IMR-90 (cell line): ENCODE results near the gene SIK3. TPM values are rescaled to one million over a fixed set of nuclear protein-coding genes. Genes with fewer than 3 reads are reported as not detected.
A peak's percentile ranks its signal among the peaks of the same experiment; 100 is the strongest.

Experiments
- ATAC-seq: fragments of 200-7000 bp; cut with Tn5 transposase; 2 replicates; pipeline ENCODE4 v1.9.1; 2020; ENCODE audit warnings: low read depth, mild to moderate bottlenecking, moderate library complexity
- BruUV-seq: library from RNA; stranded (reverse); fragments of 400-500 nt; replicated peaks from 2 replicates; lab custom pipeline; 2021; lab: Mats Ljungman, UMichigan
- CTCF ChIA-PET: fragments of 300-600 bp; formaldehyde crosslinking; extraction: SDS; loops from one replicate; lab custom pipeline; 2021; ENCODE audit warnings: antibody characterized with exemption; lab: Yijun Ruan, JAX
- POLR2A ChIA-PET: fragments of 300-600 bp; sonication (Branson Sonifier 250); formaldehyde crosslinking; loops from one replicate; lab custom pipeline; 2022; ENCODE audit warnings: antibody characterized with exemption; ENCODE audit not compliant: unreplicated experiment; lab: Charles Lee
- DNase-seq: peaks from one replicate; pipeline ENCODE4 v3.0.0; 2013
- H2AFZ ChIP-seq: replicated peaks from 2 replicates; pipeline ENCODE3; 2013; ENCODE audit warnings: low read length, mild to moderate bottlenecking; ENCODE audit not compliant: poor library complexity
- H2AK5ac ChIP-seq: 2 replicates; pipeline ENCODE4 v1.6.1; 2013; ENCODE audit warnings: low read depth, low read length, inconsistent platforms
- H2AK9ac ChIP-seq: replicated peaks from 2 replicates; pipeline ENCODE3; 2013; ENCODE audit warnings: mild to moderate bottlenecking, low read depth, low read length, moderate library complexity; ENCODE audit not compliant: poor library complexity
- H2BK120ac ChIP-seq: 2 replicates; pipeline ENCODE4 v1.6.1; 2013; ENCODE audit warnings: low read depth, low read length, inconsistent platforms
- H2BK15ac ChIP-seq: 3 replicates; pipeline ENCODE4 v1.6.1; 2013; ENCODE audit warnings: low read depth, low read length, inconsistent platforms
- H2BK20ac ChIP-seq: 2 replicates; pipeline ENCODE4 v1.6.1; 2013; ENCODE audit warnings: low read depth, mild to moderate bottlenecking, inconsistent platforms, low read length, moderate library complexity
- H2BK5ac ChIP-seq: 2 replicates; pipeline ENCODE4 v1.6.1; 2013; ENCODE audit warnings: mild to moderate bottlenecking, low read depth, low read length, inconsistent platforms; ENCODE audit not compliant: poor library complexity, severe bottlenecking
- H3K14ac ChIP-seq: replicated peaks from 2 replicates; pipeline ENCODE4 v1.6.1; 2013; ENCODE audit warnings: low read depth, low read length, inconsistent platforms
- H3K18ac ChIP-seq: 2 replicates; pipeline ENCODE4 v1.6.1; 2013; ENCODE audit warnings: low read depth, low read length, control low read depth
- H3K23ac ChIP-seq: 2 replicates; pipeline ENCODE4 v1.6.1; 2013; ENCODE audit warnings: low read depth, low read length, inconsistent platforms
- H3K27ac ChIP-seq: 2 replicates; pipeline ENCODE4 v1.5.1; 2013; ENCODE audit warnings: mild to moderate bottlenecking, control low read depth, low read length; ENCODE audit not compliant: insufficient read depth
- H3K27me3 ChIP-seq: 2 replicates; pipeline ENCODE4 v1.6.1; 2013; ENCODE audit warnings: low read length; ENCODE audit not compliant: control insufficient read depth, insufficient read depth
- H3K36me3 ChIP-seq: 2 replicates; pipeline ENCODE4 v1.6.1; 2013; ENCODE audit warnings: low read length, mixed read lengths; ENCODE audit not compliant: control insufficient read depth, insufficient read depth
- H3K4ac ChIP-seq: 2 replicates; pipeline ENCODE4 v1.6.1; 2013; ENCODE audit warnings: low read depth, low read length, inconsistent platforms
- H3K4me1 ChIP-seq: 2 replicates; pipeline ENCODE4 v1.6.1; 2013; ENCODE audit warnings: low read length, mixed read lengths; ENCODE audit not compliant: control insufficient read depth, insufficient read depth
- H3K4me2 ChIP-seq: 2 replicates; pipeline ENCODE4 v1.6.1; 2013; ENCODE audit warnings: low read depth, mild to moderate bottlenecking, control low read depth, low read length, moderate library complexity
- H3K4me3 ChIP-seq: 2 replicates; pipeline ENCODE4 v1.5.1; 2013; ENCODE audit warnings: low read depth, mild to moderate bottlenecking, control low read depth, low read length, moderate library complexity; ENCODE audit not compliant: insufficient read depth
- H3K56ac ChIP-seq: 2 replicates; pipeline ENCODE4 v1.6.1; 2013; ENCODE audit warnings: low read length, inconsistent platforms; ENCODE audit not compliant: insufficient read depth; ENCODE audit errors: extremely low read depth
- H3K79me1 ChIP-seq, 2 experiments: 2 replicates each; pipeline ENCODE4 v1.6.1; 2013; ENCODE audit warnings: low read length in 2 of 2, inconsistent platforms in 1 of 2, low read depth in 1 of 2
- H3K9ac ChIP-seq: 2 replicates; pipeline ENCODE4 v1.6.1; 2013; ENCODE audit warnings: low read depth, low read length, control low read depth
- H3K9me1 ChIP-seq: 2 replicates; pipeline ENCODE4 v1.6.1; 2013; ENCODE audit warnings: low read length, inconsistent platforms; ENCODE audit not compliant: insufficient read depth
- H3K9me3 ChIP-seq: 2 replicates; pipeline ENCODE4 v1.6.1; 2013; ENCODE audit warnings: low read length; ENCODE audit not compliant: control insufficient read depth, insufficient read depth
- H4K20me1 ChIP-seq: 2 replicates; pipeline ENCODE4 v1.6.1; 2013; ENCODE audit warnings: low read length, inconsistent platforms; ENCODE audit not compliant: insufficient read depth
- H4K5ac ChIP-seq: 2 replicates; pipeline ENCODE4 v1.6.1; 2013; ENCODE audit warnings: mild to moderate bottlenecking, low read depth, low read length, control low read depth
- H4K8ac ChIP-seq, 2 experiments: 2 replicates each; pipeline ENCODE4 v1.6.1; 2013; ENCODE audit warnings: low read depth in 2 of 2, low read length in 2 of 2, control low read depth in 1 of 2, inconsistent platforms in 1 of 2
- H4K91ac ChIP-seq: 2 replicates; pipeline ENCODE4 v1.6.1; 2013; ENCODE audit warnings: low read depth, low read length, inconsistent platforms; ENCODE audit not compliant: insufficient read depth
- CEBPB ChIP-seq: IDR thresholded peaks from 2 replicates; pipeline ENCODE4 v1.6.1; 2012; ENCODE audit warnings: low read depth, low read length, improper control_type of control experiment
- MAZ ChIP-seq: IDR thresholded peaks from 2 replicates; pipeline ENCODE4 v1.6.1; 2012; ENCODE audit warnings: low read depth, mild to moderate bottlenecking, low read length, improper control_type of control experiment, moderate library complexity, borderline replicate concordance
- NFE2L2 ChIP-seq: fragments of 150-350 bp; IDR thresholded peaks from 2 replicates; pipeline ENCODE4 v1.6.1; 2016; ENCODE audit warnings: low read depth, mild to moderate bottlenecking, low read length
- POLR2A ChIP-seq: IDR thresholded peaks from 2 replicates; pipeline ENCODE4 v1.6.1; 2012; ENCODE audit warnings: mild to moderate bottlenecking, low read depth, low read length
- SMC3 ChIP-seq: fragments of 150-350 bp; IDR thresholded peaks from 2 replicates; pipeline ENCODE4 v1.6.1; 2016; ENCODE audit warnings: low read depth, mild to moderate bottlenecking, antibody characterized with exemption, low read length, moderate library complexity
- WGBS, 2 experiments: methylation state at CpG; one replicate each; pipeline versions ENCODE4 v1.1.5 to v1.1.7; 2013; ENCODE audit warnings: missing lambda C conversion rate in 2 of 2; ENCODE audit not compliant: insufficient read length in 1 of 2; ENCODE audit errors: extremely low coverage in 2 of 2; 5-methylcytosine and 5-hydroxymethylcytosine counted together
- dilution Hi-C: fragments of 300-500 bp; cut with HindIII; formaldehyde crosslinking; loops from one replicate; pipeline ENCODE4 v1.14.3; 2018; ENCODE audit warnings: low sequenced_read_pairs; ENCODE audit not compliant: unreplicated experiment
- in situ Hi-C: fragments of 300-500 bp; cut with MboI; formaldehyde crosslinking; loops from 3 replicates; pipeline ENCODE4 v1.14.3; 2019; ENCODE audit warnings: low sequenced_read_pairs, inconsistent platforms, mixed read lengths
- intact Hi-C: fragments of 100-400 bp; cut with micrococcal nuclease; formaldehyde crosslinking; loops from 2 replicates; pipeline ENCODE4 v1.10.0; 2022
- polyA plus RNA-seq, 3 experiments: library from polyadenylated mRNA; depleted of rRNA; stranded (reverse); fragments of >200 nt; gene quantifications; 2 replicates each; pipeline ENCODE4 v1.2.3, GENCODE V29; 2012; ENCODE audit warnings: low replicate concordance in 1 of 3
- total RNA-seq: library from RNA; depleted of rRNA; stranded (reverse); fragments of >200 nt; gene quantifications from 2 replicates; pipeline ENCODE4 v1.2.3, GENCODE V29; 2012

The SIK3 gene
- total and polyA plus RNA-seq, 2 of the 4 experiments (the other 2 are of a cell fraction), result 8.2 to 9.1 TPM

- no peak overlapping the region for H2BK20ac ChIP-seq
- H3K14ac ChIP-seq, result no peak overlapping the region
- H4K8ac ChIP-seq, result no peak overlapping the region
- H2BK5ac ChIP-seq, result no peak overlapping the region
- TF ChIP-seq SMC3 (no peak), MAZ (no peak), CEBPB (peak; percentile 62), NFE2L2 (no peak), POLR2A (no peak)
- no peaks in the 10 kb centered on the region for H3K27me3 ChIP-seq
- no peak overlapping the region for H2BK15ac ChIP-seq
- no peak for ATAC-seq
- H3K23ac ChIP-seq, result no peak overlapping the region
- H4K5ac ChIP-seq, result no peak overlapping the region
- ChIA-PET CTCF (interaction anchor here (0.6 kb wide), 1 partner anchor 62 kb away, joined by 6 read pairs; no protein-coding TSS in a partner anchor), POLR2A (no interaction called here)
- no peaks in the 10 kb centered on the region for H3K9me3 ChIP-seq
- H3K56ac ChIP-seq, result no peak overlapping the region
- dilution Hi-C loops, result no loop called here
- no peak overlapping the region for H2AFZ ChIP-seq
- H2AK5ac ChIP-seq, result no peak overlapping the region
- peaks cover 10% of the 10 kb centered on the region for H4K20me1 ChIP-seq
- H2AK9ac ChIP-seq, result no peak overlapping the region
- no peak overlapping the region for H3K27ac ChIP-seq
- DNase-seq, result no peak
- H3K4ac ChIP-seq, result no peak overlapping the region
- WGBS, 2 experiments, result no CpG with 5 or more reads among the region's 1 CpG
- H3K79me1 ChIP-seq, result peaks cover 19 to 45% of the 10 kb centered on the region in 2 experiments
- no TSS peak for BruUV-seq
- no peaks in the 10 kb centered on the region for H3K36me3 ChIP-seq
- H3K9me1 ChIP-seq, result peaks cover 7% of the 10 kb centered on the region
- in situ Hi-C loops, result no loop called here
- no peak overlapping the region for H2BK120ac ChIP-seq
- no peak overlapping the region for H3K4me2 ChIP-seq
- intact Hi-C loops, result loop anchor here (2.0 kb wide), 1 partner anchor 19 kb away; no protein-coding TSS in a partner anchor
- H3K9ac ChIP-seq, result no peak overlapping the region
- H3K4me1 ChIP-seq, result peaks cover 4% of the 10 kb centered on the region
- H3K18ac ChIP-seq, result no peak overlapping the region
- no peak overlapping the region for H4K91ac ChIP-seq
- no peak overlapping the region for H3K4me3 ChIP-seq
Observed at GRCh38 chr11:116991491-116991890, 106.7 kb downstream of the SIK3 start.
